Measurements from ENCODE around the gene FBXW11. TPM values are rescaled to one million over a fixed set of nuclear protein-coding genes. Genes with fewer than 3 reads are reported as not detected.

FBXW11 gene
- total and polyA plus RNA-seq, 2 experiments from 2014 or later: 59.0 to 98.0 TPM

GRCh38 chr5:172008111-172008455 lies 1.6 kb upstream of the FBXW11 start:
- Histone ChIP-seq H3K36me3 (no peaks in the 10 kb centered on the region), H3K27ac (peak overlapping the region; percentile 59), H3K4me3 (no peak overlapping the region), H3K9me3 (ENCODE audit: low read depth) (no peaks in the 10 kb centered on the region), H3K4me1 (ENCODE audit: low read depth) (peaks cover 25% of the 10 kb centered on the region), H3K27me3 (no peaks in the 10 kb centered on the region)
- TF ChIP-seq, protein P1, sequence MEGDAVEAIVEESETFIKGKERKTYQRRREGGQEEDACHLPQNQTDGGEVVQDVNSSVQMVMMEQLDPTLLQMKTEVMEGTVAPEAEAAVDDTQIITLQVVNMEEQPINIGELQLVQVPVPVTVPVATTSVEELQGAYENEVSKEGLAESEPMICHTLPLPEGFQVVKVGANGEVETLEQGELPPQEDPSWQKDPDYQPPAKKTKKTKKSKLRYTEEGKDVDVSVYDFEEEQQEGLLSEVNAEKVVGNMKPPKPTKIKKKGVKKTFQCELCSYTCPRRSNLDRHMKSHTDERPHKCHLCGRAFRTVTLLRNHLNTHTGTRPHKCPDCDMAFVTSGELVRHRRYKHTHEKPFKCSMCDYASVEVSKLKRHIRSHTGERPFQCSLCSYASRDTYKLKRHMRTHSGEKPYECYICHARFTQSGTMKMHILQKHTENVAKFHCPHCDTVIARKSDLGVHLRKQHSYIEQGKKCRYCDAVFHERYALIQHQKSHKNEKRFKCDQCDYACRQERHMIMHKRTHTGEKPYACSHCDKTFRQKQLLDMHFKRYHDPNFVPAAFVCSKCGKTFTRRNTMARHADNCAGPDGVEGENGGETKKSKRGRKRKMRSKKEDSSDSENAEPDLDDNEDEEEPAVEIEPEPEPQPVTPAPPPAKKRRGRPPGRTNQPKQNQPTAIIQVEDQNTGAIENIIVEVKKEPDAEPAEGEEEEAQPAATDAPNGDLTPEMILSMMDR (IDR thresholded peaks at IDR 0.05; ENCODE audit: low read depth, low read length): no peak
- DNase-seq (ENCODE audit: low read depth in 1 of 2, low spot score in 1 of 2): peak in 1 of 2 donors; percentile 88

DNA sequence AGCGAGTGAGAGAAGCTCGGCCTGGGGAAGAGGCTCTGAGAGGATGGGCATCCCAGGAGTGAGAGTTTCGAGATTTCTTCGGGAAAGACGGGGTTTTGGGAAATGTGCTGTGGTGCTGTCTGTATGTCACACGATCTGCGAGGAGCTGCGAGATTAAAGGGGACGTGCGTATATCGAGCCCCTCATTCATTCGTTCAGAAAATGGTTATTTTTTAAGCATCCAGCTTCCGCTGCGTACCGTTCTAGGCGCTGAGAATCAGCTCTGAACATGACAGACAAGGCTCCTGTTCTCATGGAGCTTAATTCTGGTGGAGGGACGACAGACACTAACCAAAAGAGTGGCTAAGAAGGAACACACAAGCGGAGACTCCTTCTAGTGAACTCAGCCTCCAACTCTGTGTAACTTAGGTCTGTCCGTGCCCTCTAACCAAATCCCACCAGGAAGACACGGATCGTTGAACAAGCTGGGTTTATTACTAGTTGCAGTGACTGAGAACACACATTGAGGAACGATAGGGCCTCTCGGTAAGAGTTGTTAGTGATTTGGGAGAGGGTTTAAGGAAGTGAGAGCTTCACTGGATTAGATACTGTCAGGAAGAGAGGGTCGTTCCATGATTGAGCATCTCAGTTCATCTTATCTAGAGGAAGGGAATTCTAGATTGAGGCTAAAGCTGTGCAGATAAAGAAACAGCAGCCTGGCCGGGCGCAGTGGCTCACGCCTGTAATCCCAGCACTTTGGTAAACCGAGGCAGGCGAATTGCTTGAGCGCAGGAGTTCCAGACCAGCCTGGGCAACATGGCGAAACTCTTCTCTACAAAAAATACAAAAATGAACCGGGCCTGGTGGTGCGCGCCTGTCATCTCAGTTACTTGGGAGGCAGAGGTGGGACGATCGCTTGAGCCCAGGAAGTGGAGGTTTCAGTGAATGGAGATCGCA lies 1.0 kb upstream of the FBXW11 start:
- H3K4me3 ChIP-seq: peak overlapping the region; percentile 90
- peak; percentile 22 to 31 for DNase-seq (ENCODE audit: low read depth in 1 of 2, low spot score in 1 of 2)
- H3K4me1 ChIP-seq (ENCODE audit: low read depth): peaks cover 25% of the 10 kb centered on the region
- no peaks in the 10 kb centered on the region for H3K27me3 ChIP-seq
- TF ChIP-seq, protein P1 (IDR thresholded peaks at IDR 0.05; ENCODE audit: low read depth, low read length): no peak
- no peaks in the 10 kb centered on the region for H3K36me3 ChIP-seq
- no peaks in the 10 kb centered on the region for H3K9me3 ChIP-seq (ENCODE audit: low read depth)
- peak overlapping the region; percentile 96 for H3K27ac ChIP-seq

- Histone ChIP-seq H3K4me3 (peak overlapping the region; percentile 90), H3K9me3 (ENCODE audit: low read depth) (no peaks in the 10 kb centered on the region), H3K27me3 (no peaks in the 10 kb centered on the region), H3K27ac (peak overlapping the region; percentile 96), H3K36me3 (no peaks in the 10 kb centered on the region), H3K4me1 (ENCODE audit: low read depth) (peaks cover 31% of the 10 kb centered on the region)
- TF ChIP-seq, protein P1 (IDR thresholded peaks at IDR 0.05; ENCODE audit: low read depth, low read length): no peak
- peak; percentile 18 to 59 for DNase-seq (ENCODE audit: low read depth in 1 of 2, low spot score in 1 of 2)
Observed at GRCh38 chr5:172005708-172006320, 624 bp downstream of the FBXW11 start.

DNA sequence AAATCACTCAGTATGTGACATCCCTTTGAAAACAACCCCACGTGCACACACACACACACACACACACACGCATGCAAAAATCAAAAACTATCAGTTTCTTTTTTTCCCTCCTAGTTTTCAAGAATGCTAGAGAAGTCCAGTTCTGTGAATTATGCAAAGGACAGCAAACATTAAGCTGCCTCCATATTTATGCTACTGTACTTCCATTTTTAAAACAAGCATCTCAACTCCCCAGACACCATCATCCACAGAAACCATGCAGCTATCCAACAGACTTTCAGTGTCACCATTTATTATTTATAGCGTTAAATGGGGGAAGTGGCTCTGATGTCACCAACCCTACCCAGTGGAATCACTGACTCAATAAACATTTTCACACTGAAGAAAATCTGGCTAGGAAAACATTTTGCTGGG lies 1.6 kb downstream of the FBXW11 start:
- H3K4me3 ChIP-seq: peak overlapping the region; percentile 90
- peaks cover 41% of the 10 kb centered on the region for H3K4me1 ChIP-seq (ENCODE audit: low read depth)
- TF ChIP-seq, protein P1 (IDR thresholded peaks at IDR 0.05; ENCODE audit: low read depth, low read length): no peak
- no peaks in the 10 kb centered on the region for H3K36me3 ChIP-seq
- H3K9me3 ChIP-seq (ENCODE audit: low read depth): no peaks in the 10 kb centered on the region
- peak overlapping the region; percentile 96 for H3K27ac ChIP-seq
- peak in 1 of 2 donors; percentile 11 for DNase-seq (ENCODE audit: low read depth in 1 of 2, low spot score in 1 of 2)
- H3K27me3 ChIP-seq: no peaks in the 10 kb centered on the region

- H3K36me3 ChIP-seq: no peaks in the 10 kb centered on the region
- peaks cover 48% of the 10 kb centered on the region for H3K4me1 ChIP-seq (ENCODE audit: low read depth)
- H3K4me3 ChIP-seq: peak overlapping the region; percentile 2
Observed at GRCh38 chr5:172003746-172004145, 2.7 kb downstream of the FBXW11 start.

More at GRCh38 chr5:172003746-172004145, 2.7 kb downstream of the FBXW11 start:
- no peaks in the 10 kb centered on the region for H3K27me3 ChIP-seq
- TF ChIP-seq, protein P1 (IDR thresholded peaks at IDR 0.05; ENCODE audit: low read depth, low read length): no peak
- peak overlapping the region; percentile 96 for H3K27ac ChIP-seq
- DNase-seq (ENCODE audit: low read depth in 1 of 2, low spot score in 1 of 2): peak in 1 of 2 donors; percentile 40
- H3K9me3 ChIP-seq (ENCODE audit: low read depth): no peaks in the 10 kb centered on the region
